GM12801 (cell line): ENCODE data around the gene SLC16A11.

Experiments
- TF ChIP-seq, protein P1 (sequence below): IDR thresholded peaks from one replicate; pipeline ENCODE4 v1.5.1; 2011; ENCODE audit warnings: control low read depth; ENCODE audit not compliant: insufficient read length; ENCODE audit errors: extremely low read depth

The SLC16A11 gene

DNA sequence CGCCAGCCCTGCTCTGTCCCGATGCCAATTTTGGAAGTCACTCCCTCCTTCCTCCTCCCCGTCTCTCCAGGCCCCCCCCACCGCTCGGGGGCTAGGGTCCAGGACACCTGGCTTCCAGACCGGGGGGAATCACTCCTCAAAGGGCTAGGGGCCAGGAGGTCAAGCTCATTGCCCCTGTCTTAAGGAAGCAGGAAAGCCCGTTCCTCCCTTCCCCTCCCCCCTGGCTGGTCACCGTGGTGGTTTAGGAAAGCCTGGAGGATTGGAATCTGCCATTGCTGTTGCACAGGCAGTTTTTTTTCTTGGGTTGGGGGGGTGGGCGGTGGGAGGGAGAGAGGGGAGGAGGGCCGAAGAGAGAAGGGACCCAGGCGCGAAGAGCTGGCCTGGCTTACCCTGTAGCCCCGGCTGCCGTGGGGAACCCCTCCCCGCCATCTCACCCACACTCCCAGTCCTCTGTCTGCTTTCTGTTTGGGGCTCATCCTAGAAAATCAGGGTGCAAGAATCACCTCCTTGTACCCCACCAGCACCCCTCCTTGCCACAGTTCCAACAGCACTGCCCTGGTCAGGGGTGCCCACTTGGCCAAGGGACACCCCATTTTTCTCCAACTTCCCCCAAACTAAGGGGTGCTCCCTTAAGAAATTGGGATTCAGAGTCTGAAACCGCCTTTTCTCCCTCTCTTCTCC is 23.9 kb downstream of the SLC16A11 start:
- TF ChIP-seq, protein P1, sequence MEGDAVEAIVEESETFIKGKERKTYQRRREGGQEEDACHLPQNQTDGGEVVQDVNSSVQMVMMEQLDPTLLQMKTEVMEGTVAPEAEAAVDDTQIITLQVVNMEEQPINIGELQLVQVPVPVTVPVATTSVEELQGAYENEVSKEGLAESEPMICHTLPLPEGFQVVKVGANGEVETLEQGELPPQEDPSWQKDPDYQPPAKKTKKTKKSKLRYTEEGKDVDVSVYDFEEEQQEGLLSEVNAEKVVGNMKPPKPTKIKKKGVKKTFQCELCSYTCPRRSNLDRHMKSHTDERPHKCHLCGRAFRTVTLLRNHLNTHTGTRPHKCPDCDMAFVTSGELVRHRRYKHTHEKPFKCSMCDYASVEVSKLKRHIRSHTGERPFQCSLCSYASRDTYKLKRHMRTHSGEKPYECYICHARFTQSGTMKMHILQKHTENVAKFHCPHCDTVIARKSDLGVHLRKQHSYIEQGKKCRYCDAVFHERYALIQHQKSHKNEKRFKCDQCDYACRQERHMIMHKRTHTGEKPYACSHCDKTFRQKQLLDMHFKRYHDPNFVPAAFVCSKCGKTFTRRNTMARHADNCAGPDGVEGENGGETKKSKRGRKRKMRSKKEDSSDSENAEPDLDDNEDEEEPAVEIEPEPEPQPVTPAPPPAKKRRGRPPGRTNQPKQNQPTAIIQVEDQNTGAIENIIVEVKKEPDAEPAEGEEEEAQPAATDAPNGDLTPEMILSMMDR: no peak

DNA sequence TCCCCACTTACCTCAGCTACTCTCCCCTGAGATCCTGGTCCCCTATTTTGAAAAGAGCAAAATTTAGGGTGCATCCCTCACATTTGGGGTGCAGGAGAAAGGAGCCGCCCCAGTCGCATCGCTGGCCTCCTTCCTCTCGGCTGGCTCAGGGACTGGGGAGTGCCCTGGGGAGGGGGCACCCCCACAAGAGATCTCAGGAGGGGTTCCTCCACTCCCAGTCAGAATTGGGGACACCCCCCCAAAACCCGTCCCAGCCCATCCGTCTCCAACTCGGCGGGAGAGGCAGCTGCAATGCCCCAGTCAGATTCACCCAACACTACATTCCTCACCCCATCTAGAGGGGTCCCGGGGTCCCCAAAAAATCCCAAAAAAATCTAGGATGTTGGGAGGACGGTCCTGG is 24.5 kb downstream of the SLC16A11 start:
- TF ChIP-seq, protein P1: no peak

DNA sequence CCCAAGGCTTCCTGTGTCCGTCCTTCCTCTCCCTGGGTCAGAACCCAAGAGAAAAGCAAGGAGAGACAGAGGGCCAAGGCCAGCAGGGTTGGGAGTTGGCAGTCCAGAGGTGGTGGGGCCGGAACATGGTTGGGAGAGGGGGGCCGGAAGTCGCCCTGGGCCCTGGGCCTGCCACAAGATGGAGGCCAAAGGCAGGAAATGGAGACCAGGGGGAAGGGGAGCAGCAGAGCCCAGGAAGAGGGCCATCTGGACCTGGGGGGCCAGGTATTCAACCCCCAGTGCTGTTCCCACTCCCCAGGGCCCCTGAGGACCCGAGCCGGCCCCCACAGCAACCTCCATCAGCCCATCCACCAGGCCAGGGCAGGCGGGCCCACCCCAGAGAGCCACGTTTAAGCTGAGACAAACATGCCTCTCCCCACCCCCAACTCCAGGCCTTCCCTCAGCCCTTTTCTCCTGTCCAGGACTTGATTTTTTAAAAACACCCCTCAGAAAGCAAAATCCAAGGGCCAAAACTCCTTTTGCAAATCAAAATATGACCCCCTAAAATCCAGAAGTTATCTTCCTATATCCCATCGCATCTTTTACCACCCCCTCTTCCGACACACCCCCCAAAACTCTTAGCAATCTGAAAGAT is 25.4 kb downstream of the SLC16A11 start:
- TF ChIP-seq, protein P1: no peak

DNA sequence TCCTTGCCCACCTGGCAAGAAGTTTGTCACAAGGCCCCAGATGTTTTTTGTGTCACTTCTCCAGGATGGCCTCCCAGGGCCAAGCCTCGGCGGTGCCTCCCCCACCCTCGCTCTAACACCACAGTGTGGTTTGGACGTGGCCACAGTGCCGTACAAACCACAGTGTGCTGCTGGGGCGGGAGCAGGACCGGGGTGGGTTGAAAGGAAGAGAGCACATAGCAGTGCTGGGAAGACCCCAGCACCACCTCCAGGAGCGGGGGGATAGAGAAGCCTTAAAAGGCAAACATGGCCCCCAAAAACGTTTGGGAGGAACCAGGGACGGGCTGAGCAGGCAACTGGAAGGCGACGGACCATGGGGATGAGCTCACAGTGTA is 26.1 kb downstream of the SLC16A11 start:
- TF ChIP-seq, protein P1: no peak

DNA sequence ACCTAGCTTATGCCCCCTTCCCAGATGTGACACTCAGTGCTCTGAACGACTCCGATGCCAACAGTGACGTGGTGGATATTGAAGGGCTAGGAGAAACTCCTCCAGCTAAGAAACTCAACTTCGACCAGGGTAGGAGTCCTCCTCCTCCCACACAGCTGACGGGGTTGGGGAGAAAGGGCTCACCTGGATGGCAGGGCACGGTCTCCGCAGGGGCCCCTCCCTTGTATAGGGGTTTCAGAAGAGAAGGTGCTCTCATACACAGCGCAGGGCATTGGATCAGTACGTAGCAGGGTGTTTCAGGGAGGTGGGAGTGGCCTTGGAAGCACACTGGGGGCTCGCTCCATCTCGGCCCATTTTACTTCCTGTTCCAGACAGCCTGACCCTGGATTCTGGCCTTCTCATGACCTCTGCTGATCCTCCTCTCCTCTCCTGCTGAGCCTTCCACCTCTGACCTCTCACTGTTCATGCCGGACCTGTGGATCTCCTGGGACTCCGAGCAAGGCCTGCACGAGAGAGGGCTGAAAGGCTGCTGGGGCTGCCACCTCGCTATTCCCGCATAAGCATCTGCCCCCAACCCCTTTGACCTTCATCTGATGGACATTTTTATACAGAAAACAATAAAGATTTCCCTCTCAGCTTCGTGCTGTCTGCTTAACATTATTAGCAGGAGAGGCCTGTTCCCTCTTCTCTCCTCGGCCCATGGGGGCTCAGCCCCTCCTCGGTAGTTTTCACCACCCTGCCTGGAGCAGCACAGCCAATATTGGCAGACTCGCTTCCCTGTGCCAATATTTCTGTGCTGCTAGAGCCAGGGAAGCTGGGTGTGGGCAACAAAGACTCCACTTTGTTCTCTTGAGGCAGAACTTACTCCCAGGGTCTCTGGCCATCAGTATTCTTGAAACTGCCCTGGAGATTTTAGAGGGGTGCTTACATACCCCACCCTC is 26.7 kb downstream of the SLC16A11 start:
- TF ChIP-seq, protein P1: no peak

DNA sequence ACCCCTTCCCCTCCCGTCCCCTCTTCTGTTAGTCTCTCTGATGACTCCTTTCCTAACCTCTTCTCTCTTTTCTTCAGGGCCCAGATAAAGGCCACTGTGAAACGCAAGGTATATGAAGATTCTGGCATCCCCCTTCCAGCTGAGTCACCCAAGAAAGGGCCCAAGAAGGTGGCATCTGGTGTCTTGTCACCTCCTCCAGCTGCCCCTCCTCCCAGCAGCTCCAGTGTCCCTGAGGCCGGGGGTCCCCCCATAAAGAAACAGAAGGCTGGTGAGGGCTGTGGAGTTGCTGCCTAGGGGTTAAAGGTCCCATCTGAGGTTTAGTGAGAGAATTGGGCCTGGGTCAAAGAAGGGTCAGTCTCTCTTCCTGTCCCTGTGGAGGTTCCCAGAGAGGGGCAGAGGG is 27.5 kb downstream of the SLC16A11 start:
- TF ChIP-seq, protein P1: no peak

DNA sequence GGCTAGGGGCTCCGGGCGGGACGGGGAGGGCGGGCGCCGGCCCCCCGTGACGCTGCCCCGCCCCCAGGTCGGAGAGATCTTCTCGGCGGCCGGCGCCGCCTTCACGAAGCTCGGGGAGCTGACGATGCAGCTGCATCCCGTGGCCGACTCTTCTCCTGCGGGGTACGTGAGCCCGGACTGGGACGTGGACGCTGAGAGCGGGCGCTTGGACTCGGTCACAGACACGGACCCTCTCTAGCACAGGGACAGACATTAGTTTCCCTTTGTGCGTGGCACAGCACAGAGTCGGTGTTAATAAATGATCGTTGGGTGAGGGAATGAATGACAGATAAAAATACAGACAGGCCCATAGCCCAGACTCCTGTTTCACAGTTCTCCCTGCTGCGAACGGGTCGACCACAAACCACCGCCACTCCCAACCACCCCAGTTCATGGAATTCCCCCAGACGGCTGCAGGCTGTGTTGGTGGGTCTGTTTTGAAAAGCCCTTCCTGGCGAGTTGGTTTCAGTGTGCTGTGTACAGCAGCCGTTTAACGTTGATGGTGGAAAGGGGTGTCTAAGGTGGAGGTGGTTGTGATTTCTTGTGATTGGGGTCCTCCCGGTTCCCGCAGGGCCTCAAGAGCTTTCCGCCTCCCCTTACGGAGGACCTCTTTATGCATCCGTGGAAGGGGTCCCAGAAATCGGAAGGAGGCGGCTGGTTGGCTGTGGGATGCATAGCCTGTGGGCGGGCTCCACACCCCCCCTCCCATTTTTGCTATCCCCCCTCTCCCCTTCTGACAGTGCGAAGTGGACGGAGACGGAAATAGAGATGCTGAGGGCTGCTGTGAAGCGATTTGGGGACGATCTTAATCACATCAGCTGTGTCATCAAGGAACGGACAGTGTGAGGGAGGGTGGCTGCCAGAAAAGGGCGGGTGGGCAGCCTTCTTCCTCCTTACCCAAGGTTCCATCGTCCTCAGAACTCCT is 28.6 kb downstream of the SLC16A11 start:
- TF ChIP-seq, protein P1: no peak
